ENCODE results near the gene PFKL. TPM values are rescaled to one million over a fixed set of nuclear protein-coding genes. Genes with fewer than 3 reads are reported as not detected.
A peak's percentile ranks its signal among the peaks of the same experiment; 100 is the strongest.
"Not testable (repeated sequence)": the region's sequence is repeated elsewhere in the genome, so short reads cannot be mapped to it uniquely, and the experiment has no call there.

The PFKL gene
- total RNA-seq, 2 donors from 2014 or later, result 150 to 184 TPM

DNA sequence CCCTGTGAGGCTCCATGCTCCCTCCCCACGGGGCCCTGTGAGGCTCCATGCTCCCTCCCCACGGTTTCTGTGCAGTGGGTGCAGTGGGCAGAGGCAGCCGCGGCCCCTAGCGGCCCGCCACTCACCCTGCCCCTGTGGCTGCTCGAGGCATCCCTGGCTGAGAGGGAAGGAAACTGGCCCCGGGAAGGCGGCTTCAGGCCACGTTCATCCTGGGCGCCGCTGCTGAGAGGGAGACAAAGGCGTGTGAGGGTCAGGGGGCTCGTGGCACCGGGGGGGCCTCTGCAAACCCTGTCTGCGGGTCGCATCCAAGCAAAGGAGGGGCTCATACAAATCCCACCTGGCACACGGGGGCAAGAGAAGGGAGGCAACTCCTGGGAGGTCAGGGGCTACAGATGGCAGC lies 30.8 kb downstream of the PFKL start:
- no peaks in the 10 kb centered on the region for H3K9me3 Mint-ChIP-seq
- no peaks in the 10 kb centered on the region for H3K36me3 Mint-ChIP-seq (ENCODE audit: low read depth)
- no peak overlapping the region for H3K27ac Mint-ChIP-seq
- no peaks in the 10 kb centered on the region for H3K27me3 Mint-ChIP-seq
- ATAC-seq (replicated peaks), result no peak
- no peaks in the 10 kb centered on the region for H3K4me1 Mint-ChIP-seq
- H3K4me3 Mint-ChIP-seq, result no peak overlapping the region

DNA sequence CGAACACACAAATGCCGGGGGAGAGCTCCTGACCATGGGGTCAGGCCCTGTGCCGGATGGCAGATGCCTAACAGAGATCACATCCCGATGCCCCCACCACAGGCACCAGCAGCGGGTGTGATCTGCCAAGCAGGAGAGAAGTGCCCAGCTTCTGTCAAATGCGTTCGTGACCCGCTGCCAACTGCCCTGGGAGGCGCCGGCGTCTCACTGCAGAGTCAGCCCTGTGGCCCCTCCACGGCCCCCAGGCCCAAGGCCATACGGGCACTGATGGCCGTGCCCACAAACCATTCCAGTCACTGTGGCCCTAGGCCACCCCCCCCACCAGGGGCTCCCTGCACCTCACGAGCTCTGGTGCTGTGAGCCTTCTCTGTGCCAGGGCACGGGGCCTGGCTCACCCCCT lies 31.4 kb downstream of the PFKL start:
- Mint-ChIP-seq H3K36me3 (ENCODE audit: low read depth) (peaks cover under 1% of the 10 kb centered on the region), H3K4me1 (no peaks in the 10 kb centered on the region), H3K4me3 (no peak overlapping the region), H3K27ac (no peak overlapping the region), H3K27me3 (no peaks in the 10 kb centered on the region), H3K9me3 (no peaks in the 10 kb centered on the region)
- ATAC-seq (replicated peaks), result no peak

DNA sequence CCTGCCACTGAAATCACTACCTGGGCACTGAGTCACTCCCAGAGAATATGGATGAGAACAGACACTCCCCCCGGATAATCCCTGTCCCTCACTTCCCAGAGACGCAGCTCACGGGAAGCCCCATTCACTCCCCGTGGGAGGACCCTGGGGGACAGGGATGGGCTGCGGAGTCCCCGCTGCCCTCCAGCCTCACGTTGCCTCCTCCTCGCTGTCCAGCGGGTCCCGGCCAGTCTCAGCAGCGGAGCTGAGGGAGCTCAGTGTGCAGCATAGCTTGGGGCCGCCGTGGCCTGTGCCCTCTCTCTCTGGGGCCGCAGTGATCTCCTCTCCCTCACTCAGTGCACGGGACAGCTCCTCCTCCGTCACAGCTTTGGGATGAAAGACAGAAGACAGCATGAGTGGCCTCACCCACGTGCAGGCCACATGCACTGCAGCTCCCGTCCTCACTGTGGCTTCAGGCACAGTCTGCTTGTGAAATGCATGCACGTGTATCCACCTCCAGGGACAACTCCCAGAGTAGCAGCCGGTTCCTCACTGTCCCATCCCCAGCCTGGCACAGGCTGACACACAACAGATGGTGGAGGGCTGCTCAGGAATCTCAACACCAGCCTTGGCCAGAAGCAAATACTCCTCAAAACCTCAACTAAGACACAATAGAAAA lies 31.9 kb downstream of the PFKL start:
- no peak for ATAC-seq (replicated peaks)
- Mint-ChIP-seq H3K27ac (peak overlapping the region; percentile 47), H3K36me3 (ENCODE audit: low read depth) (peaks cover 6% of the 10 kb centered on the region), H3K27me3 (no peaks in the 10 kb centered on the region), H3K4me1 (no peaks in the 10 kb centered on the region), H3K9me3 (no peaks in the 10 kb centered on the region), H3K4me3 (no peak overlapping the region)

DNA sequence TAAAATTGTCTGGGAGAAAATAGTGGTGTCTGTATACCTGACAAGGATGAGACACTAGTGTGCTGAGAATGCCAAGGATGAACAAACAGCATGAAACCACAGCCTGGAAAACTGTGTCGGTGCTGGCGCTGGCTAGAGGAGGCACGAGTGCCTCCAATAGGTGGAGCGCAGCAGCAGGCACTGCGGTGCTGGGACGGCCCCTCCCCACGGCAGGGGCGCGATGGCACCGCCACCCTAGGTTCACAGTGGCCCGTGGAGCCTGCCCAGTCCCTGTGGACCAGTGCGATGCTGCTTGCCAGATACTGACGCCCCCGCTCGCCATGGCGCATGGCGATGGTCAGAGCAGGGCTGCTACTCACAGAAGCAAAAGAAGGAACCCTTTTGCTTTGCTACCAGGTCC lies 32.5 kb downstream of the PFKL start:
- no peaks in the 10 kb centered on the region for H3K27me3 Mint-ChIP-seq
- no peaks in the 10 kb centered on the region for H3K9me3 Mint-ChIP-seq
- H3K36me3 Mint-ChIP-seq (ENCODE audit: low read depth), result peaks cover 12% of the 10 kb centered on the region
- H3K4me3 Mint-ChIP-seq, result no peak overlapping the region
- no peaks in the 10 kb centered on the region for H3K4me1 Mint-ChIP-seq
- ATAC-seq (replicated peaks), result no peak
- H3K27ac Mint-ChIP-seq, result no peak overlapping the region

DNA sequence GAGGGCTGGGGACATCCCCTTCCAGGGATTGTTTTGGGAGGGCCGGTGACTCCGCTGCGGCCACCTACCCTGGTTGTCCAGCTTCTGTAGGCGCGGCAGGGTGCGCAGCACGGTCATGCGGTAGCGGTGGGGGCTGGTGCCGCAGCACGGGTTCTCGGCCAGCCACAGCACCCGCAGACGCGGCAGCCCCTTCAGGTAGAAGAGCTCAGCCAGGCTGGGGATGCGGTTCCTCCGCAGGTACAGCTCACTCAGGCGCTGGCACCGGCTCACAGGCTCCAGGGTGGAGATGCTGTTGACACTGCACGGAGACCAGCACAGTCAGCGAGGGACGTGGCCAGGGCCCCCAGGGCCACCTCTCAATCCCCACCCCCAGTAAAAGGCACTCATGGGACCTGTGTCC lies 33.1 kb downstream of the PFKL start:
- Mint-ChIP-seq H3K27ac (no peak overlapping the region), H3K36me3 (ENCODE audit: low read depth) (peaks cover 18% of the 10 kb centered on the region), H3K9me3 (no peaks in the 10 kb centered on the region), H3K4me1 (no peaks in the 10 kb centered on the region), H3K27me3 (no peaks in the 10 kb centered on the region), H3K4me3 (no peak overlapping the region)
- no peak for ATAC-seq (replicated peaks)

DNA sequence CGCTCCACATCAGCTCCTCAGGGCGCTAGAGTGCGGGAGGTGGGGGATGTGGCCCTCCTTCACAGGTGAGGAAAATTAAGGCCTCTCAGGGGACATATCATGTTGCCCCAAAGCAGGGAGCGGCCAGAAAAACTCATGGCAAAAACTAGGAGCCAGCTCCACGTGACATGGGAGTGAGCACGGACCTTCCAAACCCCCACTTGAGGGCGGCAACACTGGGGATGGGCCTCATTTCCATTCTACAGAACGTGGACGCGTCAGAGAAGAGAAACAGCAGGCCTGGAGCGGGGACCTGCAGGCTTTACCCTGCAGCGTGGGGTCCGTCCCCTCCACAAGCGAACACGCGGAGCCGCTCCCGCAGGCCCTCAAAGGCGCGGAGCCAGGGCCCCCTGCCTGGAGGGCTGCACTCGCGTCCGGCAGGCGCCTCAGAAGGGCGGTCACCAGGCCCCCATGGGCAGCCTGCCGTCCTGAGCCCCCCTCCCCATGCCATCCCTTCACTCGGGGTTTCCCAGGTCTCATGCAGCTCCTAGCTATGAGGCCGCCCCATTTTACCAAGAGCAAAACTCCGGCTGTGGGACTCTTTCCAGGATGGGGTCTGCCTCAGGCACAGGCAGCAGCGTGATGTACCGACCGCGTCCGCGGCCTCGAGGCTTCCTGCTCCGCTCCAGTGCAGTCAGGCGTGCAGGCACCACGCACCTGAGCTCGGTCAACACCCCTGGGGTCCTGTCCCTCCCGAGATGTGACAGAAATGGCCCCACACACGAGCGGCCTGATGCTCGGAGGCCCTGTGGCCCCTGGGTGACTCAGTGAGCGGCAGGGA lies 33.9 kb downstream of the PFKL start:
- no peak for ATAC-seq (replicated peaks)
- peaks cover 18% of the 10 kb centered on the region for H3K36me3 Mint-ChIP-seq (ENCODE audit: low read depth)
- H3K27ac Mint-ChIP-seq, result no peak overlapping the region
- no peak overlapping the region for H3K4me3 Mint-ChIP-seq
- H3K27me3 Mint-ChIP-seq, result no peaks in the 10 kb centered on the region
- no peaks in the 10 kb centered on the region for H3K9me3 Mint-ChIP-seq
- no peaks in the 10 kb centered on the region for H3K4me1 Mint-ChIP-seq

DNA sequence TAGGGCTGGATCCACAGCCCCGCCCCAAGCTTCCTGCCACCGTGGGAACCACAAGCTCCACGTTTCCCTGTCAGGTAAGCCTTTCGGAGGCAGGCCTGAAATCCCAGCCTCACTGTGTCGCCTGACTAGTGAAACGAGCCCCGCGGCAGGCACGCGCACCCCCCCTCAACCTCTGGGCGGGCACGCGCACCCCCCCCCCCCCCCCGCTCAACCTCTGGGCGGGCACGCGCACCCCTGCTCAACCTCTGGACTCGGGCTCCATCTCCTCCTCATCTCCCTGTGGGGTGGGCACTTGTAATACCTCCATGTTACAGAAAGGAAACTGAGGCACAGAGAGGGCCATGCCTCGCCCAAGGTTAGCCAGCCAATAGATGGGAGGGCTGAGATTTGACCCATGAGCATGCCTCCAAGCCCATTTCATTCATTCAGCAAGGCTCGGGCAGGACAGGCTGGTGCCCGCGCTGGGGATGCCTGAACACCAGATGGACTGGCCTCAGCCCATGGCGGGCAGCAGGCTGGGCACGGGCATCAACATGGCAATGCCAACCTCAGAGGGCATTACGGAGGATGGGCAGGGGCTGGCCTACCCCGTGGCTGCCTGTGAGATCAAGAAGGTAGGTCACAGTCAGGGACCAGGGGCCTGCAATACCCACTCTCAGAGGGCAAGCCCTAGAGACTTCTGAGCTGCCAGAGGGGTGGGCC lies 34.6 kb downstream of the PFKL start:
- Mint-ChIP-seq H3K4me3 (no peak overlapping the region), H3K36me3 (ENCODE audit: low read depth) (peaks cover 21% of the 10 kb centered on the region), H3K27ac (no peak overlapping the region), H3K9me3 (no peaks in the 10 kb centered on the region), H3K27me3 (no peaks in the 10 kb centered on the region), H3K4me1 (no peaks in the 10 kb centered on the region)
- ATAC-seq (replicated peaks), result no peak

DNA sequence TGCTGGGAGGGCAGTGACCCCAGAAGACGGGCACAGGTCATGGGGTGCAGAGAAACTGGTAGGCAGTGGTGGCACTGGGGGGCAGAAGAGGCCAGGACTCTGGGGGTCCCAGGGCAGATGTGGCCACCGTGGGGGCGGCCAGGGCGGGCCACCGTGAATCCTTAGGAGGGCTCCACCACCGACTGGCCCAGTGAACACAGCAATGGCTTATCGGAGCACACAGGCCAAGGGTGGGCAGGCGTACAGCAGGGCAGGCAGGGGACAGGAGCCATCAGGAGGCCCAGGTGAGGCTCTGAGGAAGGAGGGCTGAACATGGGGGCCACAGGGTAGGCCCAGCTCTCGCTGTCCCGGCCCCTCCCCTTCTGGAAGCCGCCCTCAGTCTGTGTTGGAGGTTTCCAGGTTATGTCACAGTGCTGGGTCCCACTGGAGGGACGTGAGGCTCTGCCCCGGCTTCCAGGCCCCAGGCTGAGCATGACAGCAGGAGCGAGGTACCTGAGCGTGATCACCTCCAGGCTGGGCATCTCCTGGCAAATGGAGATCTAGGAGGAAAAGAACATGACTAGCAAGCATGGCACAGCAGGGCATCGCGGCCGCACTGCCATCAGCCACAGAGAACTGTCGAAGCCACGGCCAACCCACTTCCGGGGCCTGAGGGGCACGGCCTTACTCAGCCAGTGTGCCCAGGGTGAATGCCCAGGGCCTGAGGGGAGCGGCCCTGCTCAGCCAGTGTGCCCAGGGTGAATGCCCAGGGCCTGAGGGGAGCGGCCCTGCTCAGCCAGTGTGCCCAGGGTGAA lies 35.6 kb downstream of the PFKL start:
- Mint-ChIP-seq H3K4me3 (no peak overlapping the region), H3K27ac (no peak overlapping the region), H3K9me3 (no peaks in the 10 kb centered on the region), H3K4me1 (no peaks in the 10 kb centered on the region), H3K36me3 (ENCODE audit: low read depth) (peaks cover 22% of the 10 kb centered on the region), H3K27me3 (no peaks in the 10 kb centered on the region)
- no peak for ATAC-seq (replicated peaks)

DNA sequence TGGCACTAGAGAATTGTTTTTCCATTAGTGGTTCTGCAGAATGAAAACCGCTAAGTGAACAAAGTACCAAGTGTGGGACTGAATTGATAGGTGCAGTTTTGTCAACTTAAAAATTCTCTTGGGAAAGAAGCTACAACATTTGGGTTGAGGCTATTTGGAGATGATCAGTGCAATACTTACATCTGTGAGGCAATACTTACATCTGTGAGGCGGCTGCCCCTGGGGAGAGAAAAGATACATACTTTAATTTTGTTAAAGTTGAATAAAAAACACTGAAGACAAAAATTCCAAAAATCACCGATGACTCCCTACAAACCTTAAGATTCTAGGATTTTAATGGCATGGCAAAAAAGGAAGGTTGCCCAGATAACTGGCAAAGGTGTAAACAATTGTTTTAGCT lies 37.6 kb downstream of the PFKL start:
- H3K4me1 Mint-ChIP-seq, result no peaks in the 10 kb centered on the region
- H3K27me3 Mint-ChIP-seq, result no peaks in the 10 kb centered on the region
- ATAC-seq (replicated peaks), result no peak
- H3K36me3 Mint-ChIP-seq (ENCODE audit: low read depth), result peaks cover 22% of the 10 kb centered on the region
- H3K27ac Mint-ChIP-seq, result no peak overlapping the region
- peak overlapping the region; percentile 49 for H3K4me3 Mint-ChIP-seq
- H3K9me3 Mint-ChIP-seq, result no peaks in the 10 kb centered on the region

DNA sequence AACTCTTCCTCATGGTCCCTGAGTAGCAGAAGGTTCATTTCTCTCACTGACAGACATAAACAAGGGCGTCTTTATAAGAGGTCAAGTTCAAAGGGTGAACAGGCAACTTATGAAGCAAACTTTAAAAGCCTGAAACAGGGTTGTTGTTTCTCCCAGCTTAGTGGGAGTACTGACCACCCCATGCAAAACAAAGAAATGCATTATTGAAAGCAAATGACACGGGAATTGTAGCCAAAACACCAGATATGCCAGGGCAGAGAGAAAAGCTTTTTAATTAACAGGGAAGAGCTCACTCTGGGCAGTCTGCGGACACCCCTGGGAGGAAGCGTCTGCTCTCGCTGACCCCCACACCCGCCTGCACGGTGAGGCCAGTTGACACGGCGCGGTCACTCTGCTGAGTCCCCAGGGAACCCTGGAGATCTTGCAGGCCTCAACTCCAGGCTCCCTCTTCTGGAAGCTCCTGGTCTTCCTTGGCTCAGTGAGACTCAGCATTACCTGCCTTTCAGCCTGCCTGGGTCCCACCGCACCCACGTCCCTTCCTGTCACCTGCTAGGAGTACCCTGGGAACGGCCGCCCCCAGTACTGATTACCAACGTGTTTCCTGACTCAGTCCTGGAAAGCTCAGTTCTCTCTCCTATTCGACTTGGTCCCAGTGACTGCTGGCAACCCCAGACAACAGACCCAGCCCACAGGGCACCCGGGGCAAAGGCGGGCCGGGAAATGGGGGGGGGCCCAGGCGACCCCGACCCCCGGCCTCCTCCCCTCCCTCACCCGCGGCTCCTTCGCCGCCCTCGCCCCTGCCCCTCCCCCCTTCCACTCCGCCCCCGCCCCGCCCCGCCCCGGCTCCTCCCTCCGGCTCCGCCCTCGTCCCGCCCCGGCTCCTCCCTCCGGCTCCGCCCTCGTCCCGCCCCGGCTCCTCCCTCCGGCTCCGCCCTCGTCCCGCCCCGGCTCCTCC lies 38.4 kb downstream of the PFKL start:
- Mint-ChIP-seq H3K4me1 (no peaks in the 10 kb centered on the region), H3K9me3 (no peaks in the 10 kb centered on the region), H3K27ac (no peak overlapping the region), H3K36me3 (ENCODE audit: low read depth) (peaks cover 22% of the 10 kb centered on the region), H3K27me3 (no peaks in the 10 kb centered on the region), H3K4me3 (peak overlapping the region; percentile 49)
- ATAC-seq (replicated peaks), result peak; percentile 31

DNA sequence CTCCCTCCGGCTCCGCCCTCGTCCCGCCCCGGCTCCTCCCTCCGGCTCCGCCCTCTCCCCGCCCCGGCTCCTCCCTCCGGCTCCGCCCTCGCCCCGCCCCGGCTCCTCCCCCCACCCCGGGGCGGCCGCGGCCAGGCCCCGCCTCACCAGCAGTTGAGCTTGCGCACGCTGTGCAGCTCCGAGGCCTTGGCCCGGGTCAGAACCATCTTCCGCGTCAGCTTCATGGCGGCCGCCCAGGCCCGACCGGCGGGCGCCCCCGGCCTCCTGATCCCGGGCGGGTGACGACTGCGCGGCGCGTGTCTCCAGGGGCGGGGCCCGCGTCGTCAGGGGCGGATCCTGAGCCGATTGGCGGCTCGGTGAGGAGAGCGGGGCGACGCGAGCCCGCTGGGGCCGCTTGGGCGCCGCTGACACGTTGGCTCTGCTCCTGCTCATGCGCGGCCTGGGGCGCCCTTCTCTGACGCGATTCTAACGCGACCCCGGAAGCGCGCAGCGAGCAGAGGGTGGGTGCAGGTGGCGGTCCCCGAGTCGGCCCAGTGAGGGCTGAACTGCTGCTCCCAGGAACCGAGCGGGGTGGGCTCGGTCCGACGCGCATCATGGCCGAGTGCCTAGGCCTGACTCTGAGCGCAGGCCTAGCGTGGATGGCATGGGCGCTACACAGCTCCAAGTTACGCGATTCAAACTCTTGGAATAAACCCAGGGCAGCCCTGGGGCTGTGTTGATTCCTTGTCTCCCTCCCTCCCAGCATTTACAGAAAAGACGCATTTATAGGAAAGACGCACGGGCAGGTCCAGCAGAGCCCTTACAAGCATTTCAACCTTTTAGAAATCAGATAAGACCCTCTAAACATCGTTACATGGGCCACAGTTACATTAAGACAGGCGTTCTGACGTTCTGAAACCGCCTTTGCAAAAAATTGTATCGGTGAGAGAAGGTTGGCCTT lies 39.4 kb downstream of the PFKL start, which contains the start of gene CFAP410:
Gene CFAP410 (minus strand): TSS at position 420 of the 940 bp plus-strand sequence. CDS start 196 bp downstream, at position 224.
- Mint-ChIP-seq H3K27me3 (no peaks in the 10 kb centered on the region), H3K4me1 (no peaks in the 10 kb centered on the region), H3K36me3 (ENCODE audit: low read depth) (peaks cover 22% of the 10 kb centered on the region), H3K27ac (peak within 1 kb of the TSS; percentile 98), H3K9me3 (no peaks in the 10 kb centered on the region), H3K4me3 (peak within 1 kb of the TSS; percentile 98)
- peak; percentile 96 for ATAC-seq (replicated peaks)

DNA sequence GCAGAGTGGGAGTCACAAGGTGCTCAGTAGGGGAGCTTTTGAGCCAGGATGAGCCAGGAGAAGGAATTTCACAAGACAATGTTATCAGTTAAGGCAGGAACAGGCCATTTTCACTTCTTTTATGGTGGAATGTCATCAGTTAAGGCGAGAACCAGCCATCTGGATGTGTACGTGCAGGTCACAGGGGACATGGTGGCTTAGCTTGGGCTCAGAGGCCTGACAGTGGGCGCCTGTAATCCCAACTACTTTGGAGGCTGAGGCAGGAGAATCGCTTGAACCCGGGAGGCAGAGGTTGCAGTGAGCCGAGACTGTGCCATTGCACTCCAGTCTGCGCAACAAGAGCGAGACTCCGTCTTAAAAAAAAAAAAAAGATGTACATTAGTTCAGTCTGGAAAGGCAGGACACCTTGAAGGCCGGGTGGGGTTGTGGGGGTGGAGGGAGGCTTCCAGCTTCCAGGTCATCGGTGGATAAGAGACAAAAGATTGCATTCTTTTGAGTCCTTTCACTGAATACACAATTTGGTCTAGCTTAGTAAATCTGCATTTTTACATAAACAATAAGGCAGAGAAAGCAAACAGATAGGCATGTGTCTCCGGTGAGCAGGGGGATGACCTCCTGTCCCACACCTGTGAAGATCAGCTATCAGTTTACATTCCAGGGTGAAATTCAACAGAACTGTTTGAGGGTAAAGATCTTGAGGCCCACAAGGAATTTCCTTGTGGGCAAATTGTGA lies 42.0 kb downstream of the PFKL start:
- H3K27me3 Mint-ChIP-seq; H3K9me3 Mint-ChIP-seq; ATAC-seq (replicated peaks); H3K4me3 Mint-ChIP-seq; H3K4me1 Mint-ChIP-seq: not testable (repeated sequence)
- H3K36me3 Mint-ChIP-seq (ENCODE audit: low read depth), result peaks cover 15% of the 10 kb centered on the region
- peak overlapping the region; percentile 98 for H3K27ac Mint-ChIP-seq

Data from activated T-helper 17 cell treated with anti-CD3 and anti-CD28 coated beads, Interleukin-2, amount 50 U/mL, for 72 hours (primary cell).